Stimulated activated CD4-positive, alpha-beta T cell treated with anti-CD3 and anti-CD28 coated beads, Interleukin-1b, Interleukin-23, amount 100 ng/mL, for 1 hour (primary cell): Measurements from ENCODE around the gene CDHR3.

Source experiments
- DNase-seq, 2 donors: peaks; one replicate each; pipeline ENCODE4 v3.0.0-alpha.2; 2020; ENCODE audit warnings: low read depth in 2 of 2

Gene CDHR3

DNA sequence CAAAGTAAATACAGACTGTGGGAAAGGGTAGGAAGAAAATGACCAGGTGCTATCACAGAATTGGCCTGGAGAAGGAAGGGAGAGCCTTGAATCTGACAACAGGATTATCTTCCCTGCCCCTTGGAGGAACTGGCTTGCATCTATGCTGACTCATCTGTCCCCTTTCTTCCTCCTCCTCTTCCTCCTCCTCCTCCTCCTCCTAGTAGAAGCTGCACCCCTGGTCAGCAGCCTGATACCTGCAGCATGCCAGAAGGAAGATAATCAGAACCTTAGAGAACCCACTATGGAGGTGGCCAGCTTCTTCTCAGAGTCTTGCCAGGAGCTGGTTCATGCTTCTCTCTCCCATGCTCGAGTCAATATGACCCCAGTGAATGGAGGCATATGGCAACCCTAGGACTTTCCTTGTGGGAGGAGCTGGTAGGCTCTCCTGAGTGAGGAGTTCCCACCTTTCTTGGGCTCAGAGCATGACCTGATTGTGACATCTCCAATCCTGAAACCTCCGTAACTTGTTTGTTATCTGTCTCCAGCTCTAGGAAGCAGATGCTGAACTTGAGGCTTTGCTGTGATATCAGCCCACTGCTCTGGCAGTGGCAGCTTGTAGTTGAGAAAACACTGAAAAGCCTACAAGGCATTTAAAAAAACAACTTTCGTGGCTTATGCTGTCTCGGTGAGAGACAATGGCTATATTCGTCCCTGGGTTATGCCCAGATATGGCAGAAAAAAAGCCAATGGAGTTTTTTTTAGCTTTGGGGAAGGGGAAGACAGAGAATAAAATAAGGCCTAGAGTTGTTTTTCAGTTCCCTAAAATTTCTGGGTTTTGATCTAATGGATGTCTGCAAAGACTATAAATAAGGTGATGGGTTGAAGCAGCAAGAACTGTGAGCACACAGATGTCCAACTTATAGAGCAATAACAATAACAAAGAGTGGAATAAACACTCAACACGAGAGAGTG, 60.6 kb downstream of the CDHR3 start:
- no peak for DNase-seq

DNA sequence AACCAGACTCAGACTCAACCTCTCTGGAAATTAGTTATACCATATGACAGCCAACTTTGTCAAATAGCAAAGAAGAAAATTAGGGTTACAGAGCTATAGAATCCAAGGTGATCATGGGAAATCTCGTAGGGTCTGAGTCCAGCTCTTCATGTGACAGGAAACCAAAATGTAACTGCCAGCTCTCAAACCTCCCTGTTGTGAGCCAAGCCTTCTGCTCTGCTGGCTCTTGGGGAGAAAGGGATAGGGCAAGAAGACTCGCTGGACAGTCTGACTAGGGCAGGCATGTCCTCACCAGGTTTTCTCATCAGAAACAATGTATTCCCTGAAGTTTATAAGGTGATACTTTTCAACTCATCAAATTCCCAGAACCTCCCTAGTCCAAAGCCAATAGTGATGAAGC, 63.0 kb downstream of the CDHR3 start:
- no peak for DNase-seq

DNA sequence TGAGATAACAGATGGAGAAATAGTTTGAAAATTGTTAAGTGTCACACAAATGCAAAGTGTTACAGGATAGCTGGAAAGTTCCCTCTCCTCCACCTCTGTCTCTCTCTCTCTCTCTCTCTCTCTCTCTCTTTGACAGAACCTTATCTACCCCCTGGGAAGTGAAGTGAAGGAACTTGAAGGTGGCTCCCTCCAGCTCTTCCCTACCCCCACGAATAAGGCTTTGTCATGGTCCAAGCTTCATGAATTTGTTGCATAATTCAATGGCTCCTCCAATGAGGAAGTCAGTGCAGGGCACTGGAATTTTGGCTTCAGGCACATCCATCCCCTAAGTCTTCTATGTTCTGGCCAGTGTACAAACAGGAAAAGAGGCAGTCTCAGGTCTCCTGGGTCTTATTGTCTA, 66.4 kb downstream of the CDHR3 start:
- no peak for DNase-seq

DNA sequence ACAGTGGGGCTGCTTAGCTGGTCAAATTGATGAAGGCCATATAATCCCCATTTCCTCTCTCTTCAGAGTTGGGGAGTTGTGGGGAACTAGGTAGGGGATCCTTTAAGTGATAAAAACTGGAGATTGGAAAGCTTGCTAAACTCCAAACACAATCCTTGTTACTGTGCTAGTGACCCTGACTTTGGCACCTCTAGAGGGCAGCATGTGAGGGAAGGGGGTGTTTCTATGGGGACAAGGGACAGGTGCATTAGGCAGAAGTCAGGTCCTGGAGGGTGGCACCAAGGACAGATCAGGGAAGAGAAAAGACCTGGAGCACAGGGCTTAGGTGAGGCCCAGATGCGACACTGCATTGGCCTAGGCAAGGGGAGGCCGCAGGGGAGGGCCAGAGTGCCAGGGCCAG, 66.9 kb downstream of the CDHR3 start:
- no peak for DNase-seq

DNA sequence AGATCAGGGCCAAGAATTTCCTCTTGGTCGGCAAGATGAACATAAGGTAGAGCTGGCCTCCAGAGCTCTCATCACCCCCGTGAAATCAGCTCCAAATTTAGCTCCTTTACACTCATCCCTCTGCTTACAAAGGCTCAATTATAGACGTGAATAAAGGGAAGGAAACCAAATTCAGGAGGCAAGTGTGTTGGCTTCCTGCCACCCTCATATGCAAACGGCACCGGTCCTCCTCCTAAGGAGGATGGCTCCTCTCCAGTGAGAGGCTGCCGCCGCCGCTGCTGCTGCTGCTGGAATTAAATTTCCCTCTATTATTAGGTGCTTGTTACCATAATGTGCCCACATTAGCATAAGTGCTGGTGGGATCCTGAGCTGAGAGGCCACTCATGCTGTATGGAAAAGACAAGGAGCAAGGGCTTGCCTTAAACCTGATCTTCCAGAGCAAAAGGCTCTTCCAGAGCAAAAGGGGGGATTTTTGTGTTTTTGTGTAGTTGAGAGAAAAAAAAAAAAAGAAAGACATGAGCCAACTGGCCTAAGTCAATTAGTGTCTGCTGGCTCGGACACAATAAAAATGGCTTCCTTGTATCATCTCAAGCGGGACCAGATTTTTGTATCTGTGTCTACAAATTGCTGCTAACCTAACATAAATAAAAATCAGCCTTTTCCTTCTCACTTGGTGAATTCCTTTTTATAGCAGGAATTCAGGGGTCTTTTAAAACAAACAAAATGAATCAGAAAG, 68.4 kb downstream of the CDHR3 start:
- DNase-seq = no peak

DNA sequence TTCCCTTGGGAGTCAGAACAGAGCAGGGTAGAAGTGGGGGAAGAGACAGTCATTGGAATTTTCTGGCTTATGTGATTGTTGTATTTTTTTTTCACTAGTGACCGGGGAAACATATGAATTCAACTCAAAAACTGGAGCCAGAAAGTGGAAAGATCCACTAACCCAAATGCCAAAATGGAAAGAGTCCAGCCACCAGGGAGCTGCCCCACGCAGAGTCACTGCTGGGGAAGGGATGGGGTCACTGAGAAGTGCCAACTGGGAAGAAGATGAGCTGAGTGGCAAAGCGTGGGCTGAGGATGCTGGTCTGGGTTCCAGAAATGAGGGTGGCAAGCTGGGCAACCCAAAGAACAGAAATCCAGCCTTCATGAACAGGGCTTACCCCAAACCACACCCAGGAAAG, 69.2 kb downstream of the CDHR3 start:
- DNase-seq = no peak

DNA sequence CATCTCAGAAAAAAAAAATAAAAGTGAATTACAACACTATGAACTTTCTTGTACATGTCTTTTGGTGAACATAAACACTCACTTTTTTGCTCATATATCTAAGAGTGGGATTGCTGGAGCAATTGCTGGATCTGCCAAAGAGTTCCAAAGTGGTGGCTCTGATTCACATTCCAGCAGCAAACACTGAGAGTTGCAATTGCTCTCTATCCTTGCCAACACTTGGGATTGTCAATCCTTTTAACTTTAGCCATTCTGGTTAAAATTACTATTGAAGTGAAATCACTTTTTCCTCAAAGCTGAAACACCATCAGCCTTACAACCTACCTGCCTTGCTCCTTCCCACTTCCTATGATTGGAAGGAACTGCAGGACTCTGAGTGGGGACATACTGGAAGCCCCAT, 70.7 kb downstream of the CDHR3 start:
- no peak for DNase-seq

DNA sequence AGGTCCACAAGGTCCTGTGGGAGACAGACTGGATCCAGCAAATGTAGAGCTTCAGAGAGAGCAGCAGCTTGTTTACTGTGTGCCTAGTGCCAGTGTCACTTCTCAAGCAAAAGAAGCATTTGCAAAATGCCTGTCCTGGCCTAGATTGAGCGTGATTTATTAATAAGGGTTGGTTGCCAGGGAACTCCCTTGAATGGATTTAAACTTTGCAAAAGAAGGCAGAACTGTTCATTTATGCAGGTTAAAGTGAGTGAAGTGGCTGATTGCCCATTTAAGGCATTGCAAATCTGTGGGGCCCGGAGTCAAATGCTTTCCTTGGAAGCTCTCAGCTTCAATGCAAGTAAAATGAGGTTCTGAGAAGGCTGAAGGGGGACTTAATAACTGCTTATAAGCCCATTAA, 71.3 kb downstream of the CDHR3 start:
- no peak for DNase-seq

DNA sequence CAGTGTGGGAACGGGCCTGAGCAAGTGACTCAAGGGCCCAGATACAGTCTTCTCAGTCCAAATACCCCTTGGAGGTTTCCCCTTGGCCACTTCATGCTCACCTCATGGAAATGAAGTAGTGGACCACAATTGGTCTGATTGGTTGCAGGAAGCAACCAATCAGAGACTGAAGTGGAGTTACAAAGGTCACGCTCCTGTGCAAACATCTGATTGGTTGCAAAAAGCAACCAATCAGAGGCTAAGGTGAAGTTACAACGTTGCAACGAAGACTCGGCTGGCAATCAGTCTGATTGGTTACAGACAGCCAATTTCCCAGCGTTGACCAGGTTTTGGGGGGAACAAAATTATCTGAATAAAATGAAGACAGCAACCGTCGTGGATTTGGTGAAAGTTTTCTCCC, 72.5 kb downstream of the CDHR3 start:
- no peak for DNase-seq

DNA sequence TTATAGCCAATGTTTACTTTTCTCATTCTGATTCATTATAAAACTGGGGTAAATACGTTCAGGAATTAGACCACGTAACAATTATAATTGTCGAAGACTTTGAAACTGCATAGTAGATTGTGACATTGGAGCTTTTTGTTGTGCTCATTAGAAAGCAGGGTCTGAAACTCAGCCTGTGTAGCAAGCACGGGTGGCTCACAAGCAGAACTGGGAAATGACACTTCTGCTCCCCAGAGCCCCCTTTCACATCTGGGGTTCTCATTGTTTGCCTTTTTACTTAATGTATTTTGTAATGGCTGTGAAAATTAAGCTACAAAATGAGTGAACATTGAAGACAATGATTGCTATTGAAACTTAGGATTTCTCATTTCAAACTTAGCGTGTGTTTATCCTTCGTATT, 72.9 kb downstream of the CDHR3 start:
- DNase-seq = no peak

DNA sequence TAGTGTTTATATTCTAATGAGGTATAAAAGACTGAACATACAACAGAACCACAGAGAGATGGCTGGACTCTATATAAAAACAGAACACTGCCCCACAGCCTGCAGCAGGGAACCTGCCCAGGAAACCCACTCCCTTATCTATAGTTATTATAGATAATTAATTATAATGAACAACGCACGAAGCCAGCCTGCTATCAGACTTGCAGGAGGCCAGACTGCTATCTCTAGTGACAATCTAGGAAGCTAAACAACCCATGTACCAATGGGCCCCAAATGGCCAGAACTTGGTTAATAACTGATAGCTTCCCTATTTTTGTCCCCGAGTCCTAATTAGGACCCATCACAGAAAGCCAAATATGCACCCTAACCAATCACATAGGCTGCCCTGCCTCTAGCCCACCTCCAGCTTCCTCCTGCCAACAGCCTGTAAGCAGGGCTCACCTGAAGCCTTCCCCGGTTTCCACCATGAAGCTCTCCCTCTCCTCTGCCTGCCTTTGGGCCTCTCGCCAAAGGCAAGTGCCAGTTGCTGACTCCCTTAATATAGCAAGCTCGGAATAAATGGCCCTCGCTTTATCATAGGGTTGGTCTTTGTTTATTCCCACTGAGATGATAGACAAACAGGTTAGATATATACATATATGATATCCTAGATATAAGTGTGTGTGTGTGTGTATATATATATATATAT, 74.6 kb downstream of the CDHR3 start:
- no peak for DNase-seq

DNA sequence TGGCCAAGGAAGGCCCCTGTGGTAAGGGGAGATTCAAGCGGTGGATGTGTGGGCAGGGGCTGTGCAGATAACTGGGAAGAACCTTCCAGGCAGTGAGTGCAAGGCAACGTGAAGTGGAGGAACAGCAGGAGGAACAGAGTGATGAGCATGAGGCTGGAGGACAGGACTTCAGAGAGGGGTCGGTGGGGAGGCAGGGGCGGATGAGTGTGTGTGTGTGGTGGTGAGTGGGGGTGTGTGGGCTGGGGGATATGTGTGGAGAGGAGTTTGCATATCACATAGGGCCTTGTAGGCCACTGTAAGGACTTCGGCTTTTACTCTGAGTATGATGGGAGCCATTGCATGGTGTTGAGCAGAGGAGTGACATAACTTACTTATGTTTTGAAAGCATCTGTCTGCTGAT, 75.2 kb downstream of the CDHR3 start:
- DNase-seq = no peak

DNA sequence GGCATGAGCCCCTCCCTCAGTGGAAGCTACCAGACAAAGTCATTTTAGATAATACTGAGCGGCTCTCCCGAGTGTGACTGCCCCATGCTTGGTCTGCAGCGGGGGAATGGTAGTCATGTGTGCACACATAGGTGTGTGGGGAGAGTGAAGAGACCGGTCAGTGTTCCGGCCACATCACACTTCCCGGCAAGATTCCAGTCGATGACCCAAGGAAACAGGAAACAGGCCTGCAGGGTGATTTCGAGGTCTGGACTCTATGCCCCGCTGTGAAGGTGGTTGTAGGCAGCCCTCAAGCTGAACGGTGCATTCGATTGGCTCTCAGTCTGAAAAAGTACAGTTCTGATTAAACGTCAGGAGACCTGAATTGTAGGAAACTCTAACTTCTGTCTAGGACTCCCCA, 75.9 kb downstream of the CDHR3 start:
- DNase-seq = no peak

DNA sequence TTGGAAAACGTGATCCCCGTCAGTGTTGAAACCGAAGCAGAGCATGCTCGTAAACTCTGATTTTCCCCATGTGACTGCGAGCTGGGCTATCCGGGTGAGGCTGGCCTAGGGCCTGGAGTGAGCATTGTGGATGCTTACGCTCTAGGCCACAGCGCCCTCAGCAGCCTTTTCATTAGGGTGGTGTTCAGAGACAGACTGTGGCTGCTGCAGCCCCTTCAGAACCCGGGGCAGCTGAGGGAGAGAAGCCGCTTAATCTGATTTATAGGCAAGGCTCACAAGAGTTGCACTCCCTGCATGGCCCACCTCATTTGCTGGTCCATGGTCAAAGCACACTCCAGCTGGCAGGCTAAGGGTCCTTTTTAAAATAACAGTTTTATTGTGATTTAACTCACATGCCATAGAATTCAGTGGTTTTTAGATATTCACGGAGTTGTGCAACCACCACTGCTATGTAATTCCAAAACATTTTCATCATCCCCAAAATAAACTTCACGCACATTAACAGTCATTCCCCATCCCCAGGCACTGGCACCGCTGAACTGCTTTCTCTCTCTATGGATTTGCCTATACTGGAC, 76.5 kb downstream of the CDHR3 start:
- DNase-seq = no peak

DNA sequence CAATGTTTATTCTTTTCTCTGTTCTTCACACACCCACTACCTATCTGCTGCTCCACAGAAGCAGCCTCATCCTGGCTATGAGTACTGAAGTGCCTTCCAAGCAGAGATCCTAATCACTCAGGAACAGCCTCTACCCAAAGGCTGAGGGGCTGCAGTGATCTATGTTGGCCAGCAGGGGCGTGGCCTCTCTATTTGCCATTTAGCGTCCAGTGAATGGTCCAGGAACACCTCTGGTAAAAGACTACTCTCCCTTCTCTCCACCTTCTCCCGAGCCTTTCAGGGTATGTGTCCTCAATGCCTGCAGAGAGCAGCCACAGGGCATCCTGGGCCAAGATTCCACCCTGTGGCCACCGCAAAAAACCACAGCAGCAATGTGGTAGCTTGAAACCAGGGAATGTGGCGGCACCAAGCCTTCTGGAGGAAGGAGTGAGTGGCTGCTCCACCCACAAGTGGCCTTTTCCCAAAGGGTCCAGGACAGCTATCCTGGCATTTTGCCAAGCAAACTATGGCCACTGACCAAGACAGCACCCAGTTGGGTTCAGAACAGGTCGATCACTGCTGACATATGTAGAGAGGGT, 78.2 kb downstream of the CDHR3 start:
- DNase-seq = no peak

DNA sequence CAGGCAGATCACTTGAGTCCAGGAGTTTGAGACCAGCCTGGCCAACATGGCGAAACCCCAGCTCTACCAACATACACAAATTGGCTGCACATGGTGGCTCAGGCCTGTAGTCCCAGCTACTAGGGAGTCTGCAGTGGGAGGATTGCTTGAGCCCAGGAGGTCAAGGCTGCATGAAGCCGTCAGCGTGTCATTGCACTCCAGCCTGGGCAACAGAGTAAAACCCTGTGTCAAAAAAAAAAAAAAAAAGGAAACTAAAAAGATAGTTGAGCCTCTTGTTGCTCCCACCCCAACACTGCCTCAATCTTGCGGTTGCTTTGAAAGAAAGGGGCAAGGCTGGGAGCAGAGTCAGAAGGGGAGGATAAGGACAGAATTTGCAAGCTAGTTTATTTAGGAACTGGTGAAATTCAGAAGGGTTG, 79.1 kb downstream of the CDHR3 start:
- no peak for DNase-seq

DNA sequence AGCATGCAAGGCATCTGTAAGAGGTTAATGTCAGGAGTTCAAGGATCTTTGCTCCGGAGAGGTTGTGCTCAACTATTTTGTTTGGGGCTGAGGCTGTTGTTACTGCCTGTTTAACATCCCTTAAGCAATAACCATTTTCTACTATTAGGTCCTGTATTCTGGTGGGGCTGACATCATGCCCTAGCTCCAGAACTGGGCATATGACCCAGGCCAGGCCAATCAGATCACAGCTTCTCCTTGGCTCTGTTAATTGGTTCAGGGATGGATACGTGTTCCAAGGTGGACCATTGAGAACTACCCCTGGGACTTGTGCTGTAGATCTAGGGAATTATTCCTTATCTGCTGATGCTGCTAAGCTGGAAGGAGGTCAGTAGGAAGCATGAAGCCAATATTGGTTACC, 82.1 kb downstream of the CDHR3 start:
- DNase-seq = no peak

DNA sequence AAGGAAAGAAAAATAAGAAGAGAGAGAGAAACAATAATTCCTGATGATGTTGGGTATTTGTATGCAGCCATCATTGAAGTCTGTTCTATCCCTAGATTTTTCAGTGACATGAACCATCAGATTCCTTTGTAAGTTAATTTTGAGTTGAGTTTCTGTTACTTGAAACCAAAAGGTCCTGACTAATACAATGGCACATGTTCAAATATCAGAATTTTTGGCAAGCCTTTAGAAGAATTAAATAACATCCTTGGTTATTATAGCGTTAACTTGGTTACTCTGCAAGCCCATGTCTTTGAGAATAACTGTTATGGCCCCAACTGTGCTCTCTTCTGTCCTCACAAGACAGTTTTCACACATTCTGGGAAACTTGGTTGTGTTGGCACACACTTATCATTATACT, 82.5 kb downstream of the CDHR3 start:
- DNase-seq = no peak

DNA sequence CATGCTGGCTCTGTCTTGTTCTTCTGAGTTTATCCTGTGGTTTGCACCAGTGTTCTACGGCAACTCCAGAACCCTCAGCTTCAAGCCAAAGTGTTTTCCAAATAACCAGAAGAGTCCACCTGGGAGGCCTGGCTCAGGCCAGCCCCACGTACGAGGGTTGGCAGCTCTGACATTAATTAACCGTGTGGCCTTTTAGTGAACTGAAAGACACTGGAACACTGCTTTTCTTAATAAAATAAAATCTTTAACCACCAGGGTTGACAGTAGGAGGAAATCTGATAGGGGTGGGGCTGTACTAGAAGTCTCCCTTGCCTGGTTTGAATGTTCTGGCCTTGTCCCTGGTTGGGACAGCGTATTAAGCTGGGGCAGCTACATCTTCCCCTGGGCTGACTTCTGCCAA, 84.1 kb downstream of the CDHR3 start:
- no peak for DNase-seq

DNA sequence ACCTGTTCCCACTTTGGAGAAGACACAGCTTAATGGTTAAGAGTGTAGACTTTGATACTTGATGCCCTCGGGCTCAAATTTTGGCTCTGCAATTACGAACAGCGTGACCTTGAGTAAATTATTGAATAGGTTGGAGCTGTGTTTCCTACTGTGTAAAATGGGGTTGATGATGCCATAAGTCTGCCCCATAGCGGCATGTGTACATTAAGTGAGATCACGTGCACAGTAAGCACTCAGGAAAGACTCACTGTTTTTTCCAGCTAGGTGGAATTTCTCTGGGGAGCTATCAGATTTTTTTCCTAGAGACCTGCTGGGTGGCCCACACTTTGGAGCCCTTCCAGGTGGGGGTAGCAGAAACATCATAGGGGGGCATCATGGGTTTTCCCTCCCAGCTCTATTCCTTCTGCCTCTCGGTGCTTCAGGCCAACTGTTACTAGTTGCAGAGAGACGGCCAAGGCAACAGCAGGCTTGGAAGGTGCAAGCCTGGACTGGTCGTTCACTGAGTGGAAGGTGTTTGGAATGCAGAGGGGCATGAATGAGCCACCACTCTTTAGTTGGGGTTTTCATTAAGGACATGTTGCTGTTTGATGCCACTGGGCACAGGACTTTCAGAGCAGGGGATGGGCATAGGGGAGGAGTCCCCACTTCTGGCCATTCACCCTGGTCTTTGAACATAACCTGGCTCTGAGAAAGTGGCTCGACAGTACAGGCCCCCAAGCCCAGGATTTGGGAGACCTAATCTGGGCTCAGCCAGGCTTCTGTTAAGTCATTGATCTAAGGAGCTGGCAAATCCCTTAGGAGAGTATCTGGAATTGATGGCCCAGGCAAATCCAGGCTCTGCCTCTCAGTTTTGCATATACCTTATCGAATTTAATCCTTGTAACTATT, 85.0 kb downstream of the CDHR3 start:
- no peak for DNase-seq

DNA sequence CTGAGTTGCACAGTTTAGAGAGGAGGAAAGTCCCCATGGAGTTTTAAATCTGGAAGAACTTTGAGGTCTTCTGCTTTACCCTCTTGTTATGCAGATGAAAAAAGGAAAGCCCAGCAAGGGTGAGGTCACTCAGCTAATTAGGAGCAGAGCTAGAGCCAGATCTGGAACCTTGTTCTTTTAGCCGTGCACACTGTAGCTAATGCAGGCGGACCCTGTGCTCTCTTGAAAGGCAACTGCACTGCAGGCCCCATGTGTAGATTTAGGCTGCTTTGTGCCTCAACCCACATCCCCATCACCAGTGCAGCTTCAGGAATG, 85.6 kb downstream of the CDHR3 start:
- no peak for DNase-seq
